Panc1 (cell line): ENCODE results near the gene TMTC1. TPM values are rescaled to one million over a fixed set of nuclear protein-coding genes. Genes with fewer than 3 reads are reported as not detected.

ENCODE experiments used
- ATAC-seq: fragments of 200-7000 bp; cut with Tn5 transposase; 2 replicates; pipeline ENCODE4 v1.9.1; 2020; ENCODE audit warnings: mild to moderate bottlenecking, moderate library complexity
- BruUV-seq: library from RNA; stranded (reverse); fragments of 400-500 nt; replicated peaks from 2 replicates; lab custom pipeline; 2021; lab: Mats Ljungman, UMichigan
- CTCF ChIA-PET: fragments of 300-600 bp; sonication (Branson Sonifier 250); formaldehyde crosslinking; loops from one replicate; lab custom pipeline; 2022; ENCODE audit warnings: antibody characterized with exemption; lab: Charles Lee
- POLR2A ChIA-PET: fragments of 300-600 bp; sonication (Branson Sonifier 250); formaldehyde crosslinking; loops from one replicate; lab custom pipeline; 2022; ENCODE audit warnings: antibody characterized with exemption; lab: Charles Lee
- DNase-seq: peaks from one replicate; pipeline ENCODE4 v3.0.0-alpha.2; 2010; ENCODE audit warnings: low read depth, low spot score
- H3K27ac ChIP-seq: 2 replicates; pipeline ENCODE4 v1.5.1; 2011; ENCODE audit warnings: mild to moderate bottlenecking, low read length, inconsistent platforms
- H3K27me3 ChIP-seq: fragments of 200-500 bp; sonication (Bioruptor generic); 2 replicates; pipeline ENCODE4 v1.6.0; 2014; ENCODE audit warnings: low read length, inconsistent platforms; ENCODE audit not compliant: control insufficient read depth, insufficient read depth
- H3K36me3 ChIP-seq: fragments of 200-500 bp; sonication (Bioruptor generic); 2 replicates; pipeline ENCODE4 v1.5.1; 2014; ENCODE audit warnings: inconsistent platforms, mild to moderate bottlenecking, low read length, moderate library complexity; ENCODE audit not compliant: control insufficient read depth, insufficient read depth
- H3K4me1 ChIP-seq: 2 replicates; pipeline ENCODE4 v1.5.1; 2011; ENCODE audit warnings: inconsistent platforms, mild to moderate bottlenecking, low read length, moderate library complexity; ENCODE audit not compliant: control insufficient read depth, insufficient read depth
- H3K4me3 ChIP-seq, 2 experiments: 2 replicates each; pipeline ENCODE4 v1.5.1; 2011 to 2012; ENCODE audit warnings: low read depth in 2 of 2, low read length in 2 of 2, mild to moderate bottlenecking in 2 of 2, inconsistent platforms in 1 of 2, moderate library complexity in 1 of 2
- H3K9me3 ChIP-seq: fragments of 200-500 bp; sonication (Bioruptor generic); 2 replicates; pipeline ENCODE4 v1.5.1; 2014; ENCODE audit warnings: low read depth, mild to moderate bottlenecking, inconsistent platforms, low read length, moderate library complexity; ENCODE audit not compliant: control insufficient read depth, insufficient read depth
- POLR2AphosphoS5 ChIP-seq: IDR thresholded peaks from 2 replicates; pipeline ENCODE4 v1.6.1; 2012; ENCODE audit warnings: mild to moderate bottlenecking, low read depth, low read length, moderate library complexity
- SIN3A ChIP-seq: IDR thresholded peaks from 2 replicates; pipeline ENCODE4 v1.6.1; 2012; ENCODE audit warnings: low read depth, mild to moderate bottlenecking, low read length, moderate library complexity, borderline replicate concordance; ENCODE audit not compliant: insufficient read depth
- TCF7L2 ChIP-seq: IDR thresholded peaks from 2 replicates; pipeline ENCODE4 v1.6.1; 2011; ENCODE audit warnings: mild to moderate bottlenecking, low read depth, low read length, inconsistent platforms
- in situ Hi-C: cut with HindIII; loops from 2 replicates; pipeline ENCODE4 v1.10.0; 2016; ENCODE audit warnings: low sequenced_read_pairs, low pct_unique_long_range_greater_than_20kb
- intact Hi-C: fragments of 100-400 bp; cut with micrococcal nuclease; formaldehyde crosslinking; loops from one replicate; pipeline ENCODE4 v1.10.0; 2022; ENCODE audit not compliant: unreplicated experiment
- total RNA-seq: library from RNA; stranded (reverse); gene quantifications from one replicate; pipeline ENCODE4 v1.2.1, GENCODE V29; 2021; ENCODE audit not compliant: unreplicated experiment
- TF ChIP-seq, protein P1 (sequence below), 2 experiments: IDR thresholded peaks; 2 replicates each; pipeline ENCODE4 v1.6.1; 2011 to 2012; ENCODE audit warnings: low read depth in 2 of 2, control low read depth in 1 of 2, low read length in 1 of 2, mild to moderate bottlenecking in 1 of 2, moderate library complexity in 1 of 2; ENCODE audit not compliant: insufficient read depth in 1 of 2
- TF ChIP-seq, protein P2 (sequence below): fragments of 450-650 bp; IDR thresholded peaks from 2 replicates; pipeline ENCODE4 v1.5.1; 2017; ENCODE audit warnings: mild to moderate bottlenecking

Gene TMTC1
- total RNA-seq, 1 experiment from 2014 or later: 0.28 TPM

DNA sequence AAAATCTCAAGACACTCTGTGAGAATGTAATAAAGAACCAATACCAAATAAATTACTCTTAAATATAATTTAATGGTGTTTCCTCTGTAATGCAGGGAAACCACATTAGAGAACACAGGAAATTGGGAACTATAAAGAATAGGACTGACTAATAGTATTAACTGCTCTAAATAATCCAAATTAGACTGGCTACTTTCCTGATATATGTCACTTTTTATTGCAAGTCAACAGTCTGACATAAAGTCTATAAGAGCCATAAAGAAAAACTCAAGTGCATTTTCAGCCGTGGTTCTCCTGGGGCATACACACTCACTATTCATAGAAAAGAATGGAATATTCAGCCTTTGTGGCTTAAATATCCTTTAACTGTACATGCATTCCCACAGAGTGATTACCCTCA is 161.5 kb downstream of the TMTC1 start:
- no TSS peak for BruUV-seq
- Histone ChIP-seq H3K4me1 (no peaks in the 10 kb centered on the region), H3K27ac (no peak overlapping the region), H3K4me3 (no peak overlapping the region), H3K27me3 (no peaks in the 10 kb centered on the region), H3K36me3 (no peaks in the 10 kb centered on the region), H3K9me3 (no peaks in the 10 kb centered on the region)
- ATAC-seq: no peak
- CTCF ChIA-PET: no interaction called here
- TF ChIP-seq, protein P1, sequence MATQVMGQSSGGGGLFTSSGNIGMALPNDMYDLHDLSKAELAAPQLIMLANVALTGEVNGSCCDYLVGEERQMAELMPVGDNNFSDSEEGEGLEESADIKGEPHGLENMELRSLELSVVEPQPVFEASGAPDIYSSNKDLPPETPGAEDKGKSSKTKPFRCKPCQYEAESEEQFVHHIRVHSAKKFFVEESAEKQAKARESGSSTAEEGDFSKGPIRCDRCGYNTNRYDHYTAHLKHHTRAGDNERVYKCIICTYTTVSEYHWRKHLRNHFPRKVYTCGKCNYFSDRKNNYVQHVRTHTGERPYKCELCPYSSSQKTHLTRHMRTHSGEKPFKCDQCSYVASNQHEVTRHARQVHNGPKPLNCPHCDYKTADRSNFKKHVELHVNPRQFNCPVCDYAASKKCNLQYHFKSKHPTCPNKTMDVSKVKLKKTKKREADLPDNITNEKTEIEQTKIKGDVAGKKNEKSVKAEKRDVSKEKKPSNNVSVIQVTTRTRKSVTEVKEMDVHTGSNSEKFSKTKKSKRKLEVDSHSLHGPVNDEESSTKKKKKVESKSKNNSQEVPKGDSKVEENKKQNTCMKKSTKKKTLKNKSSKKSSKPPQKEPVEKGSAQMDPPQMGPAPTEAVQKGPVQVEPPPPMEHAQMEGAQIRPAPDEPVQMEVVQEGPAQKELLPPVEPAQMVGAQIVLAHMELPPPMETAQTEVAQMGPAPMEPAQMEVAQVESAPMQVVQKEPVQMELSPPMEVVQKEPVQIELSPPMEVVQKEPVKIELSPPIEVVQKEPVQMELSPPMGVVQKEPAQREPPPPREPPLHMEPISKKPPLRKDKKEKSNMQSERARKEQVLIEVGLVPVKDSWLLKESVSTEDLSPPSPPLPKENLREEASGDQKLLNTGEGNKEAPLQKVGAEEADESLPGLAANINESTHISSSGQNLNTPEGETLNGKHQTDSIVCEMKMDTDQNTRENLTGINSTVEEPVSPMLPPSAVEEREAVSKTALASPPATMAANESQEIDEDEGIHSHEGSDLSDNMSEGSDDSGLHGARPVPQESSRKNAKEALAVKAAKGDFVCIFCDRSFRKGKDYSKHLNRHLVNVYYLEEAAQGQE (IDR thresholded peaks at IDR 0.05; ENCODE audit: insufficient read depth in 1 of 2, low read depth in 2 of 2, low read length in 1 of 2): no peak
- TF ChIP-seq SIN3A (no peak), POLR2AphosphoS5 (no peak), TCF7L2 (no peak)
- TF ChIP-seq, protein P2, sequence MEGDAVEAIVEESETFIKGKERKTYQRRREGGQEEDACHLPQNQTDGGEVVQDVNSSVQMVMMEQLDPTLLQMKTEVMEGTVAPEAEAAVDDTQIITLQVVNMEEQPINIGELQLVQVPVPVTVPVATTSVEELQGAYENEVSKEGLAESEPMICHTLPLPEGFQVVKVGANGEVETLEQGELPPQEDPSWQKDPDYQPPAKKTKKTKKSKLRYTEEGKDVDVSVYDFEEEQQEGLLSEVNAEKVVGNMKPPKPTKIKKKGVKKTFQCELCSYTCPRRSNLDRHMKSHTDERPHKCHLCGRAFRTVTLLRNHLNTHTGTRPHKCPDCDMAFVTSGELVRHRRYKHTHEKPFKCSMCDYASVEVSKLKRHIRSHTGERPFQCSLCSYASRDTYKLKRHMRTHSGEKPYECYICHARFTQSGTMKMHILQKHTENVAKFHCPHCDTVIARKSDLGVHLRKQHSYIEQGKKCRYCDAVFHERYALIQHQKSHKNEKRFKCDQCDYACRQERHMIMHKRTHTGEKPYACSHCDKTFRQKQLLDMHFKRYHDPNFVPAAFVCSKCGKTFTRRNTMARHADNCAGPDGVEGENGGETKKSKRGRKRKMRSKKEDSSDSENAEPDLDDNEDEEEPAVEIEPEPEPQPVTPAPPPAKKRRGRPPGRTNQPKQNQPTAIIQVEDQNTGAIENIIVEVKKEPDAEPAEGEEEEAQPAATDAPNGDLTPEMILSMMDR: no peak
- POLR2A ChIA-PET: no interaction called here
- DNase-seq: no peak
- intact Hi-C loops: no loop called here
- in situ Hi-C loops: no loop called here

DNA sequence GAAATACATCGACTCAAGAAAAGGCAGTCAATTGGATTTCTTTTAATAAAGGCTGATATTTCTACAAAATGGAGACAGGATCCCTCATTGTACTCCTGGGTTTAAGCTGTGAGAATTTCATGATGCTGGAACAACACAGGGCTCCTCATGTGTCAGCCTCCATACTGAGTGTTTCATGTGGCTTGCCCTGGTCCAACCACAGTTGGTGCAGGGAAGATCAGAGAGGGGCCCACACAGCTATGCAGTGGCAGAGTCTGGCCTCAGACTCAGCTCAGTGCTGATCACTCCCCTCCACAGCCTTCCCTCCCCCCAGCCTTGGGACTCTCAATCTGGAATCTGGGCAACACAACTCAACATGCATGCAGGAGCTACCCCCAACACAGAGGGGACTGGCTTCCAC is 163.7 kb downstream of the TMTC1 start:
- Histone ChIP-seq H3K4me1 (no peaks in the 10 kb centered on the region), H3K27me3 (no peaks in the 10 kb centered on the region), H3K9me3 (no peaks in the 10 kb centered on the region), H3K4me3 (no peak overlapping the region), H3K36me3 (no peaks in the 10 kb centered on the region), H3K27ac (no peak overlapping the region)
- intact Hi-C loops: no loop called here
- no TSS peak for BruUV-seq
- ChIA-PET CTCF (no interaction called here), POLR2A (no interaction called here)
- DNase-seq (no peak), ATAC-seq (no peak)
- no peak for TF ChIP-seq SIN3A
- TF ChIP-seq, protein P1 (IDR thresholded peaks at IDR 0.05; ENCODE audit: insufficient read depth in 1 of 2, low read depth in 2 of 2, low read length in 1 of 2): no peak
- TF ChIP-seq, protein P2: no peak
- no peak for TF ChIP-seq POLR2AphosphoS5
- in situ Hi-C loops: no loop called here
